Tibial nerve (tissue), 4 donors: Measurements from ENCODE around the gene OR8B2. TPM values are rescaled to one million over a fixed set of nuclear protein-coding genes. Genes with fewer than 3 reads are reported as not detected.
A peak's percentile ranks its signal among the peaks of the same experiment; 100 is the strongest.
"Not testable (repeated sequence)": the region's sequence is repeated elsewhere in the genome, so short reads cannot be mapped to it uniquely, and the experiment has no call there.

Experiments used
- DNase-seq, 2 donors: peaks; one replicate each; pipeline ENCODE4 v3.0.0-alpha.2; 2019; ENCODE audit warnings: low spot score in 2 of 2
- H3K27ac ChIP-seq, 4 donors: fragments of 200-600 bp; sonication (generic) in 3 of 4; one replicate each; pipeline ENCODE4 v1.5.1; 2017 to 2019; ENCODE audit warnings: mild to moderate bottlenecking in 1 of 4
- H3K27me3 ChIP-seq, 2 donors: fragments of 200-600 bp; sonication (generic) in 1 of 2; one replicate each; pipeline versions ENCODE4 v1.5.1 to v1.6.0; 2017 to 2019
- H3K36me3 ChIP-seq, 3 donors: fragments of 200-600 bp; sonication (generic); one replicate each; pipeline ENCODE4 v1.5.1; 2018 to 2019
- H3K4me1 ChIP-seq, 4 donors: fragments of 200-600 bp; sonication (generic) in 3 of 4; one replicate each; pipeline ENCODE4 v1.5.1; 2017 to 2019
- H3K4me3 ChIP-seq, 4 donors: fragments of 200-600 bp; sonication (generic) in 3 of 4; one replicate each; pipeline ENCODE4 v1.5.1; 2017 to 2019; ENCODE audit warnings: mild to moderate bottlenecking in 1 of 4, moderate library complexity in 1 of 4
- H3K9me3 ChIP-seq, 4 donors: fragments of 200-600 bp; sonication (generic) in 3 of 4; one replicate each; pipeline ENCODE4 v1.5.1; 2017 to 2019
- EP300 ChIP-seq, 2 donors: sonication (generic); formaldehyde crosslinking; IDR thresholded peaks; one replicate each; pipeline ENCODE4 v1.6.1; 2017; ENCODE audit warnings: antibody characterized with exemption in 2 of 2, mild to moderate bottlenecking in 1 of 2
- POLR2A ChIP-seq, 2 donors: fragments of 450-650 bp; IDR thresholded peaks; one replicate each; pipeline ENCODE4 v1.6.1; 2017; ENCODE audit warnings: antibody characterized with exemption in 2 of 2, mild to moderate bottlenecking in 2 of 2, moderate library complexity in 2 of 2
- WGBS, 2 donors: methylation state at CpG; one replicate each; pipeline ENCODE4 v1.1.5; 2018; 5-methylcytosine and 5-hydroxymethylcytosine counted together
- total RNA-seq, 4 donors: library from RNA; depleted of rRNA; stranded (reverse); fragments of >200 nt; gene quantifications; one replicate each; pipeline ENCODE4 v1.1.0, GENCODE V29; 2016
- TF ChIP-seq, protein P1 (sequence below), 5 experiments: fragments of 200-600 bp in 3 of 5; fragments of 450-650 bp in 2 of 5; sonication (generic) in 3 of 5; IDR thresholded peaks; one replicate each; pipeline ENCODE4 v1.5.1; 2016 to 2019; ENCODE audit warnings: antibody characterized with exemption in 5 of 5, mild to moderate bottlenecking in 3 of 5, moderate library complexity in 2 of 5

The OR8B2 gene
- total RNA-seq, 4 donors from 2014 or later: not detected

DNA sequence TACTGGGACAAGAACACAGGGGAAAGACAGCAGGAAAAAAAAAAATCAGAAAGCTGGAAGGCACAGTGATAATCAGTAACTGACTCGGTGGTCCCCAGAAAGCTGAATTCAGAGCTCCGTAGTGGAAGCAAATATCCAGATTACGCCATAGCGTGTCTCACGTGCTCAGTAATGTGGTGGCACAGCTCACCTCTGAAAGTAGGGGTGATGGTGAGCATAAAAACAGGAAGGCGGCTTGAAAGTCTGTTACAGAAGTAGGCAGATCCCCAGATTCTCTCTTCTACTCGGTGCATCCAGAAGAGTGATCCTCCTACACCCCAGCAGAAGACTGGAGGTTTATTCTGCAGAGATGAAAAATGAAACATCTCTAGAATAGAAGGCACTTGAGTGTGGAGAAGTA is 25.6 kb upstream of the OR8B2 start:
- Histone ChIP-seq H3K4me1 (no peaks in the 10 kb centered on the region), H3K27ac (no peak overlapping the region), H3K9me3 (no peaks in the 10 kb centered on the region), H3K27me3 (no peaks in the 10 kb centered on the region), H3K4me3 (no peak overlapping the region), H3K36me3 (no peaks in the 10 kb centered on the region)
- 87 to 89% methylated on average over 7 of the region's 7 CpGs for WGBS, 2 donors
- TF ChIP-seq POLR2A (IDR thresholded peaks at IDR 0.05): no peak
- no peak for TF ChIP-seq EP300 (IDR thresholded peaks at IDR 0.05)
- TF ChIP-seq, protein P1, sequence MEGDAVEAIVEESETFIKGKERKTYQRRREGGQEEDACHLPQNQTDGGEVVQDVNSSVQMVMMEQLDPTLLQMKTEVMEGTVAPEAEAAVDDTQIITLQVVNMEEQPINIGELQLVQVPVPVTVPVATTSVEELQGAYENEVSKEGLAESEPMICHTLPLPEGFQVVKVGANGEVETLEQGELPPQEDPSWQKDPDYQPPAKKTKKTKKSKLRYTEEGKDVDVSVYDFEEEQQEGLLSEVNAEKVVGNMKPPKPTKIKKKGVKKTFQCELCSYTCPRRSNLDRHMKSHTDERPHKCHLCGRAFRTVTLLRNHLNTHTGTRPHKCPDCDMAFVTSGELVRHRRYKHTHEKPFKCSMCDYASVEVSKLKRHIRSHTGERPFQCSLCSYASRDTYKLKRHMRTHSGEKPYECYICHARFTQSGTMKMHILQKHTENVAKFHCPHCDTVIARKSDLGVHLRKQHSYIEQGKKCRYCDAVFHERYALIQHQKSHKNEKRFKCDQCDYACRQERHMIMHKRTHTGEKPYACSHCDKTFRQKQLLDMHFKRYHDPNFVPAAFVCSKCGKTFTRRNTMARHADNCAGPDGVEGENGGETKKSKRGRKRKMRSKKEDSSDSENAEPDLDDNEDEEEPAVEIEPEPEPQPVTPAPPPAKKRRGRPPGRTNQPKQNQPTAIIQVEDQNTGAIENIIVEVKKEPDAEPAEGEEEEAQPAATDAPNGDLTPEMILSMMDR (IDR thresholded peaks at IDR 0.05): no peak
- no peak for DNase-seq

DNA sequence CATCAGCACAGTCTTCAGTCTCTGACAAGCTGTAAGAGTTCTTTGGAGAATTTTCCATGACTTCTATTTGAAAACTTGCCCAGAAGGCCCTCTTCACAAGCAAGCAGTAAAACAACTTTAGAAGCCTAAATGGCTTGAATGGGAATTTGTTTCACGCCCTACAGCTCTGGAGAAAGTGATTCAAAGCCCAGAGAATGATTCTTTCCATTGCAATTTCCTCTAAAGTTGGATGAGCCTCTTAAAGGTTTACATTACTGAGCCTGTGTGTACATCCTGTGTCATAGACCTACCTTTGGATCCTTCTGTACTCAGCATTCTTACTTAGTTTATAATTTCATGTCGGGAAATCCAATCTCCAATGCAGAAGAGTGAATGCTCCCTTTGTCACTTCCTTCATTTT is 21.3 kb upstream of the OR8B2 start:
- Histone ChIP-seq H3K27ac (no peak overlapping the region), H3K9me3 (no peaks in the 10 kb centered on the region), H3K4me1 (no peaks in the 10 kb centered on the region), H3K4me3 (no peak overlapping the region), H3K36me3 (no peaks in the 10 kb centered on the region), H3K27me3 (no peaks in the 10 kb centered on the region)
- WGBS, 2 donors: 22 to 31% methylated on average over 2 of the region's 2 CpGs
- TF ChIP-seq POLR2A (IDR thresholded peaks at IDR 0.05): no peak
- TF ChIP-seq EP300 (IDR thresholded peaks at IDR 0.05): no peak
- TF ChIP-seq, protein P1 (IDR thresholded peaks at IDR 0.05): no peak
- DNase-seq: no peak

DNA sequence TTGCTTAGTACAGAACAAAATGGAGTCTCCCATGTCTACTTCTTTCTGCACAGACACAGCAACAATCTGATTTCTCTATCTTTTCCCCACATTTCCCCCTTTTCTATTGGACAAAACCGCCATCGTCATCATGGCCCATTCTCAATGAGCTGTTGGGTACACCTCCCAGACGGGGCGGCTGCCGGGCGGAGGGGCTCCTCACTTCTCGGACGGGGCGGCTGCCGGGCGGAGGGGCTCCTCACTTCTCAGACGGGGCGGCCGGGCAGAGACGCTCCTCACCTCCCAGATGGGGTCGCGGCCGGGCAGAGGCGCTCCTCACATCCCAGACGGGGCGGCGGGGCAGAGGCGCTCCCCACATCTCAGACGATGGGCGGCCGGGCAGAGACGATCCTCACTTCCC is 18.9 kb upstream of the OR8B2 start:
- H3K36me3 ChIP-seq, H3K4me1 ChIP-seq, H3K4me3 ChIP-seq, H3K27ac ChIP-seq, DNase-seq, H3K27me3 ChIP-seq, H3K9me3 ChIP-seq: not testable (repeated sequence)
- 85 to 93% methylated on average over 18 to 25 of the region's 27 CpGs for WGBS, 2 donors

DNA sequence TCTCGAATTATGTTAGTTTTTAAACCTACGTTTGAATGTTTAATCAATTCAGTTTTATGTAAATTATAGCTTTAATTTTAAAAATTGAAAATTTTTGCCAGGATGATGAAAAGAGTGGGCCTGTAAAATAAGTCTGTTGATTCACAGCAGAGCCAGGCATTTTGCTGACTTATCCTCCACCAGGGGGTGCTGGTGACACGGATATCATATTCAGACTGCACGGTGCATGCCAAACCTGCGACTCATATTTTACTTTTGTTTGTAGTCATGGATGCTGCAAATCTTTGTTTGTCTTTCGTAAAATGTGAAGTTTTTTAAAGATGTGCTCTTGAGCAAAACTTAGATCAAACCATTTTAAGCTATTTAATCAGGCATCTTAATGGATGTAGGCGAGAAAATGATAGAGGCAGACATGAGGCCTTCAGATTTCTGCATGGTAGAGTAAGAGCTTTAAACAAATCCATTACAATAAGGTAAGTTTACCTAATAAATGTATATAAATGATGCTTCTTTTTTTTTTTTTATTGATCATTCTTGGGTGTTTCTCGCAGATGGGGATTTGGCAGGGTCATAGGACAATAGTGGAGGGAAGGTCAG is 18.1 kb upstream of the OR8B2 start:
- WGBS, 2 donors: 54 to 55% methylated on average over 8 of the region's 8 CpGs
- Histone ChIP-seq H3K4me3 (no peak overlapping the region), H3K27ac (no peak overlapping the region), H3K4me1 (no peaks in the 10 kb centered on the region), H3K27me3 (no peaks in the 10 kb centered on the region), H3K36me3 (no peaks in the 10 kb centered on the region), H3K9me3 (no peaks in the 10 kb centered on the region)
- peak in 1 of 2 donors; percentile 62 for DNase-seq
- TF ChIP-seq, protein P1 (IDR thresholded peaks at IDR 0.05): peak in 4 of 5 experiments; percentile 22 to 42 (median 39)
- TF ChIP-seq EP300 (IDR thresholded peaks at IDR 0.05): no peak
- TF ChIP-seq POLR2A (IDR thresholded peaks at IDR 0.05): no peak

DNA sequence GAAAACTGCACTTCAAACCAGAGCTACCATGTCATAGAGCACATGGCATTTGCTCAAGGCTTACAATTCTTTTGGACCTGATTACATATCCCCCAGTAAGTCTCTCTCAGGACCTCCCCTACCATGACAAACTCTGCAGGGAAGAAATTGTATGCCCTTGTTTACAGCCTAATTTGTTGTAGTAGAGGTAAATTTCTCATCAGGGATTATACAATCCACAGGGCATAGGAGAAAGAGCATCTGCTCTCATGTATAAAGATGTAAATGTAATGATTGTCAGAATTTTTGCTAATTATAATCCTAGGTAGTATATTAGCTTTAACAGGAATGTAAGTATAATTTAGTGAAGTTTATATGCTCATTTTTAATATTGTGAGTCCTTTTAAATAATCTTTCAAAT is 14.6 kb upstream of the OR8B2 start, which contains the start of gene OR8B3:
Gene OR8B3 (minus strand): TSS at position 101 of the 400 bp plus-strand sequence. CDS start 1,673 bp downstream, outside the sequence.
- no peak within 1 kb of the TSS for H3K27ac ChIP-seq
- no peak within 1 kb of the TSS for H3K4me3 ChIP-seq
- no peaks in the 10 kb centered on the region for H3K4me1 ChIP-seq
- no peaks in the 10 kb centered on the region for H3K36me3 ChIP-seq
- TF ChIP-seq, protein P1 (IDR thresholded peaks at IDR 0.05): no peak
- TF ChIP-seq POLR2A (IDR thresholded peaks at IDR 0.05) (no peak), EP300 (IDR thresholded peaks at IDR 0.05) (no peak)
- H3K9me3 ChIP-seq: no peaks in the 10 kb centered on the region
- no peak for DNase-seq
- H3K27me3 ChIP-seq: no peaks in the 10 kb centered on the region

DNA sequence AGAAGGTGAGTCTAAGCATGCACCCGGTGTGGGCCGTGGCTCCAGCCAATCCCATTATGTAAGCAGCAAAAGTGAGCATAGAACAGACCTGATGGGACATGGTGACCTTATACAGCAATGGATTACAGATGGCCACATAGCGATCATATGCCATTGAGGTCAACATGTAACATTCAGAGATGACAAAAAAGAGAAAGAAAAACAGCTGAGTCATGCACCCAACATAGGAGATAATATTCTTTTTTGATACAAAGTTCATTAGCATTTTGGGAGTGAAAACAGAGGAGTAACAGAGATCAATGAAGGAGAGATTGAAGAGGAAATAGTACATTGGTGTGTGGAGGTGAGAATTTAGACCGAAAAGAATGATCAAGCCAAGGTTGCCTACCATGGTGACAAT is 12.5 kb upstream of the OR8B2 start:
- not testable (repeated sequence) for H3K27me3 ChIP-seq, H3K4me3 ChIP-seq, H3K4me1 ChIP-seq, H3K36me3 ChIP-seq, H3K27ac ChIP-seq, DNase-seq, H3K9me3 ChIP-seq
- 81 to 88% methylated on average over 2 of the region's 4 CpGs for WGBS, 2 donors
